COLO668 (cell line): ENCODE results near the gene KPNA2.
"Not testable (repeated sequence)": the region's sequence is repeated elsewhere in the genome, so short reads cannot be mapped to it uniquely, and the experiment has no call there.

Experiments used
- DNase-seq: peaks from one replicate; lab custom pipeline; 2025; ENCODE audit not compliant: unreplicated experiment; lab: John Stamatoyannopoulos, UW

Gene KPNA2

DNA sequence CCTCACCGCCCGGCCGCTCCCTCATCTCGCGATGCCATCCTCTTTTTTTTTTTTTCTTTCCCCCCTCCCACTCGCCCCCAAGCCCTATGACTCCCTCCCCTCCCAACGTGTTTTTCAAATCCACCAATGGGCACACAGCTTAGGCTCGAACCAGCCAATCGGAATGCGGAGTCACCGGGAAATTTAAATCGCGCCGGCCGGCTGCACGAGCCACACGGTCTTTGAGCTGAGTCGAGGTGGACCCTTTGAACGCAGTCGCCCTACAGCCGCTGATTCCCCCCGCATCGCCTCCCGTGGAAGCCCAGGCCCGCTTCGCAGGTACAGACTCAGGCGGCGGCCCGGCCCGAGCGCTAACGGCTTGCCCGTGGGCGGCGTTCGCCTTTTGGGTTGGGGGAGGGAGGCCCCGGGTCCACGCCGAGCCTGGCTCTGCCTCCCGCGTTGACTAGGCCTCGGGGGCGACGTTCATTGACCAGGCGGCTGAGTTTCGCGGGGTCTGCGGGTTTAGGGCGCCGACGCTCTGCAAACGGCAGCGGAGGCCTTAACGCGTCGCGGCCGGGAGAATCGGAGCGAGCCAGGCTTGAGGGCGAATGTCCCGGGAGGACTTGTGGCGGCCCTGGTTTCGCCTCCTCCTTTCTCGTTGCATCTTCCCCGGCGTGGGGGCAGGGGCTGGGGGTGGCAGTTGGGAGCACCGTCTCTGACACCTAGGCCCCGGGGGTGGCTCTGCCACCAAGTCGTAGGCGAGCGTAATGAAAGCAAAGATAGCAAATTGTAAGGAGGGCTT, at the start of gene KPNA2:
KPNA2 (plus strand) TSS at position 213 of the 781 bp plus-strand sequence. CDS start 1,398 bp downstream, outside the sequence.
- DNase-seq: peak; percentile 95

DNA sequence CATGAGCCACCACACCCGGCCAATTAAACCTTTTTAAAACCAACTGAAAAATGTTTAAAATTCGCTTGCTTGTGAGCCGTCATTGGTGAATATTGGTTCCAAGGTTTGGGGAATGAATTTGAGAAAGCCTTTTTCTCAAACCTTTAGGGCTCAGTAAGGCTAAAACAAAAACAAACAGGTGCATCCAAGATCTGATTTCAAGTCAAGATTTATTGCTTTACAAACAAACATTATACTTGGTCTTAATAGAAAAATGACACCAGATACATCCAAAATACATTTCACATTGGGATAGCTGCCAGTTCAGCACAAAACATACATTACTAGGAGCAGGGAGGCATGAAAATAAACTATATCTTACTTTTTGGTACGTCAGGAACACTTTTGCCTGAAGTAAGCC, 44.6 kb upstream of the KPNA2 start:
- no peak for DNase-seq

DNA sequence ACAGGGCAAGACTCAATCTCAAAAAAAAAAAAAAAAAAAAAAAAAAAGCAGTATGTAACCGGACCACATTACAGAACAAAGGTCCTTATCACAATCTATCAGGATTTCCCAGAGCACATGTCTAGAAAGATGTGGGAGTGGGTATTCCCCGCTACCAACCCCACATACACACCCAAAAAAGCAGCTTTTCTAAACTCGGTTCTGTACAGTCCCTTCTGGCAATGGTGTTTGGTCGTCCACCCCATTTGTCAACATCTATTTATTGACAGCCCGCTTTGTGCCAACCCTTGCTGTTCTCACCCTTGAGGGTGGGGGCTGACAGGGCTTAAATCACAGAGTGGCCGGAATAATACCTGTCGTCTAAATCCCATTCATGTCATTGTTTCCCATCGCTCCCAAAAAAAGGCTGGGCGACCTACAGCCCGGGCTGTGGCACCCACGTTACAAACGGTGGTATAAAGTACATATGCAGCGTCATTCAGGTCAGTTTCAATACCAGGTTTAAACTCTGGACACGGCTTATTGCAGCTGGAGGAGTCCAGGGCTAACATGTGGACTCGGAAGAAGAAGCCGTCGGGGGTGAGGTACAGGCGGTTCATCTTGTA, 42.9 kb upstream of the KPNA2 start:
- DNase-seq: peak; percentile 26

DNA sequence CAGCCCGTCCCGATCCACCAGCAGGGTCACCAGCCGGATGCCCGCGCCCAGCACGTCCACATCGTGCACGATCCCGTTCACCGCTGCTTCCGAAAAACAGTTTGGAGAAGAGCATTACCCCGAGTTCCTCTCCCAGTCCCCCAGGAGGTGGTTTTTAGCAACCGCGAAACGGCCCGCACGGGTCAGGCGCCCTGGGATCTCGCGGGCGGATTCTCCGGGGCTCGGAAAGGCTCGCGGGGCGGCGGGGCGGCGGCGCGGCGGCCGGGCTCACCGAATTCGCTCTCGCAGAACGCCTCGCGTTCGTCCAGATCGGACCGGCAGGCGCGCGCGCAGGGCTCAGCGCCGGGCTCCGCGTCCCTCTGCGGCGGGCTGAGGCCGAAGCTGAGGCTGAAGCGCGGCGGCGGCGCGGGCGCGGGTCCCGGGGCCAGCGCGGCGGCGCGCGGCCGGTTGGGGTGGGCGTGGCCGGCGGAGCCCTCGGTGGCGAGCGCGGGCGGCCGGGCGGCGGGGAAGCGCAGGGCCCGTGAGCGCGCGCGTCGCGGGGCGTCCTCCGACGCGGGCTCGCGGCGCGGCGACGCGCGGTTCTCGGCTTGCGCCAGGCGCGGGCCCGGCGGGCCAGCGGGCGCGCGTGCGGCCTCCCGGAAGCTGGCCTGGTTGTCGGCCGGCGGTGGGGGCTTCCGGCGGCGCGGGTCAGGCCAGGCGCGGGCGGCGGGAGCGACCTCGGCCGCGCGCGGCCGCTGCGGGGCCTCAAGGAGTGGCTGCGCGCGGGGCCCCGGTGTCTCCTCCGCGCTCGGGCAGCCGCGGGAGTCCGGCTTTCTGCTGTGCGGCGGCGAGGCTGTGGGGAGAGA, 42.2 kb upstream of the KPNA2 start:
- DNase-seq: peak; percentile 93

DNA sequence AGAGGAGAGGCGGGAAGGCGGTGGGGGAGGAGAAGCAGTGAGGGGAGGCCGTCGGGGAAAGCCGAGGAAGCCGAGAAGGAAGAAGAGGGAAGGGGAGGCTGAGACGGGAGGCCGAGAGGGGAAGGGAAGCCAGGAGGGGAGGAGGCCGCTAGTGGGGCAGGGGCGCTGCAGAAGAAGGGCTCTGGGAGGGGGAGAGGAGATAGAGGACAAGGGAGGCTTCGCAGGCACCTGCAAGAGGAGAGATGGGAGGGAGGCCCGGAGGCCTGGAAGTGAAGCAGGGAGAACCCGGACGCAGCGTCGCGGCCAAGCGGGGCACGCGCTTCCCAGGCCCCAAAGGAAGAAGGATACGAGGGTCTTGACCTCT, 41.6 kb upstream of the KPNA2 start:
- DNase-seq: peak; percentile 43

DNA sequence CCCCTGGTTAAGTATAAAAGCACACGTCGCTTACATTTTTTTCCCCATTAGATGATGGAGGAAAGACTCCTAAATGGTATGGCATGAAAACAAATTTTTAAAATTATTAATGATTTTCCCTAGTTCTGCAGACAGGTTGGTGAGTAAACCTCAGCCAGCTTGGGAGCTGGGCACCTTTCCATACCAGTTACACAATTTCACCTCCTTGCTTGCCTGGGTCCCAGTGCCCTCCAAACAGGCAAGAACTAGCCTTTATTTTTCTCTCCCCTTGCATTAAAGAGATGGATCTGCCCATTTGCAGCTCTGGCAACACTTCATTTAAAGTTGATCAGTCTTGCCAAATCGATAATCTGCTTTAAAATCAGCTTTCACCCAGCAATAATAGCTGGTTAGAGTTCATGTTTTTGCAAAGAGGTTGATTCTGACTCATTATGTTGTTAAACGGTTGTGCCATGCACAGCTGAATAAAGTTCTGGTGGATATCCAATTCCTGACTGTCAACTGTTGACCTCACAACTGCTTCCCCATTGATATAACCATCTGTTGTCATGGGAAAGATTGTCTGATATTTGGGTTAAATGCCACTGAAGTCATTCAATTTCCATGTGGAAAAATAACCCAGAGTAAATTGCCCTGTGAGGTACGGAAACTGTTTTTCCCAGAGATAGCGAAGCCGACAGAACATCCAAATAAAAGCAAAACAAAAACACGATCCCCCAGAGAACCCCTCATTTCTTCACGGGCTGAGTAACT, 40.5 kb upstream of the KPNA2 start:
- no peak for DNase-seq

DNA sequence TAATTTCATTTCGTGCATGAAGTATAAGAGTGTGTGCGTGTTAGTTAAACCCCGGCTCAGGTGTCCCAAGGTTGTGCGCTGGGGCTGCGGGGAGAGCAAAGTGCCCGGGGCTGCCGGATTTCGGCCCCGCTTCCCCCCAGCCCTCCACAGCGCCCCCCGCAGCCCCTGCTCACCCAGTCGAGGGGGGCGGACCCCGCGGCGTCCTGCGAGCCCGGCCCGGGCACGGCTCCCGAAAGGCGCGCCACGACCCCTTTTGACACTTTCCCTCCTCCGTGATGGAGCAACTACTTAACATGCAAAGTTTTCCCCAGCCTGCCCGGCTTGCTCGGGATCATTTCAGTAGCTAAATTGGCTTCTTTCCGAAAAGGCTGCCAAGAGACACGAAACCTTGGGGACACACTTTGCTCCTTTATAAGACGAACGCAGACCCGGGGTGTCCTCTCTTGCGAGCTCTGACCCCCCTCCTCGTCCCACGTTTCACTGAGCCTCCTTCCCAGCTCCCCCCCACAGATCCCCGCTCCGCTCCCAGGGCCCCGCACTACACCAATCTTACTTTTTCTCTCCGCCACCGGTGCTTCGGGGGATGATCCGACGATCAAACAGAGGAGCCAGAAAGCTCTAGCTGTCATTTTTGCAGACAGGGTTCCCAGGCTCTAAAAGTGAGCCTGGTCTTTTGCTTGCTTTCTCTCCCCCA, 39.8 kb upstream of the KPNA2 start:
- DNase-seq: peak; percentile 4

DNA sequence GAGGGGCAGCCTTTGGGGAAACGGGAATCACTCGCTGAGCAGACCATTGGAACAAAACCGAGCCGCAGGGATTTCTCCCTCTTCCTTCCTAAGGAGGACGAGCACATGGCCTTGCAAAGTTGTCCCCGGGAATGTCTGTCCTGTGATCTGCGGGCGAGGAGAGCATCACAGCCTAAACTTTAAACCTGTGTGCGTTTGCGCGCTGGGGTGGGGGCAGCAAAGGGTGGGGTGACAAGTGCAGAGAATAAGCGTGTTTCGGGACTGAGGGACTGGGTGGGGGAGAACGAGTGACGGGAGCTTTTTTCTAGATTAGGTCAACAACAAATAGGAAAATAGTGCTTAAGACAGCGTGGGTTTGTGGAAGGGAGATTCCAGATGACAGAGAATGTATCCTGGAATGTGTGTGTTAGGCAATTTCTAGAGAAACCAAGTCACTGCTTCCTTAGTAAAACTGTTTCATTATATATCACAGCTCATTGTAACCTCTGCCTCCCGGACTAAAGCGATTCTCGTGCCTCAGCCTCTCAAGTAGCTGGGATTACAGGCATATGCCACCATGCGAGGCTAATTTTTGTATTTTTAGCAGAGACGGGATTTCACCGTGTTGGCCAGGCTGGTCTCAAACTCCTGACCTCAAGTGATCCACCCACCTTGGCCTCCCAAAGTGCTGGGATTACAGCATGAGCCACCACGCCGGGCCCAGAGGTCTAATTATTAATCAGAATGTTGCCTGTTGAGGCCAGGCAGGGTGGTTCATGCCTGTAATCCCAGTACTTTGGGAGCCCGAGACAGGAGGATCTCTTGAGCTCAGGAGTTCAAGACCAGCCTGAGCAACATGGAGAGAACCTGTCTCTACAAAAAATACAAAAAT, 39.0 kb upstream of the KPNA2 start, which contains the start of gene C17orf58:
C17orf58 (minus strand) TSS at position 169 of the 871 bp plus-strand sequence. CDS start 271 bp downstream, outside the sequence.
- DNase-seq: not testable (repeated sequence)

DNA sequence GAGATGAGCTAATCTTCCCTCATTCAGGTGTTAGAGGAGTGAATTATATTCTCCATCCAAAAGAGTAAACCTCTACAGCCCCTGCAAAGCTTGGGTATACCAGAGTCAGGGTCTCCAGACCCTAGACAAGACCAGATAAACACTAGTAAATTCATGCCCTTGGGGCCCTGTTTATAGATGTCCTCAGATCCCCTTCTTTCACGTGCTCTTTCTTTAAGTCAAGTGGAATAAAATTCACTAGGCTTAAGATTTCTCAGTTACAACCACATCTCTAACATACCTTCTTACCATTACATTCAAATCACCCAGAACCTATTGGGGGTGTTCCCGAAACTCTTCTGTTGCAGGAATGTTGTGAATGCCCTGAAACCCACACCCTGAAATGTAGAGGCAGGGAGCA, 37.1 kb upstream of the KPNA2 start:
- DNase-seq: no peak

DNA sequence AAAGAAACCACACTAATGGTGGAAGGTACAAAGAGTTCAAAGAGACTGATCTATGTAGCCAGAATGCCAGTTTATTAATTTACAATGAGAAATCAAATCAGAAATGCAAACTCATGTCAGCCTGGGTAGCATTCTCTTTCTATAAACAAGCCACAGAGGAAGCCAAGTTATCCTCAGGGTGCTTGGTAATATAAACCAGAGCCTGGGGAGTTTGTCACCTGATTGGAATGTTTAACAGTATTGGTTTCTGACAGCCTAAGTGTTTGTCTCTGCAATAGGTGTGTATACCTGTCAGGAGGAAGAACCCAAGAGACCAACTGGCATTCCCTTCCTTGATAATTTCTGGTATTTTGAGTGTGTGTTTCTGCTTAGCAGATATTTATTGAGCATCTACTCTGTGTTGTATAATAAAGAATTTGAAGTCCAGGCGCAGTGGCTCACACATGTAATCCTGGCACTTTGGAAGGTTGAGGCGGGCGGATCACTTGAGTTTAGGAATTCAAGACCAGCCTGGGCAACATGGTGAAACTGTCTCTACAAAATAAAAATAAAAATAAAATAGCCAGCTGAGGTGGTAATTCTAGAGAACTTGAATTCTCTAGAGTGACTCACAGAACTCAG, 36.1 kb upstream of the KPNA2 start:
- DNase-seq: no peak

DNA sequence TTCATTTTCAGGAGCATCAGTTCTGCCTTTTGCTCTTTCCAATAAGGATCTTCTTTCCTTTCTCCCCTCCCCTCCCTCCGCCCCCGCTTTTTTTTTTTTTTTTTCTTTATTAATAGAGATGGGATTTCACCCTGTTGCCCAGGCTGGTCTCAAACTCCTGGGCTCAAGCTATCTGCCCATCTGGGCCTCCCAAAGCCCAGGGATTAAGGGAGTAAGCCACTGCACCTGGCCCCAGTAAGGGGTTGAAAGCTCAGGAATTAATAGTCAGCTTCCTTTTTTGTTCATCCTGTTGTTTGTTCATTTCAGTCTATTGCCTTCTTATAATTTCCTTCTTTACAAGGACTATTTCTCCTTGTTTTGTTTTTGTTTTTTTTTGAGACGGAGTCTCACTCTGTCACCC, 31.3 kb upstream of the KPNA2 start:
- DNase-seq: no peak

DNA sequence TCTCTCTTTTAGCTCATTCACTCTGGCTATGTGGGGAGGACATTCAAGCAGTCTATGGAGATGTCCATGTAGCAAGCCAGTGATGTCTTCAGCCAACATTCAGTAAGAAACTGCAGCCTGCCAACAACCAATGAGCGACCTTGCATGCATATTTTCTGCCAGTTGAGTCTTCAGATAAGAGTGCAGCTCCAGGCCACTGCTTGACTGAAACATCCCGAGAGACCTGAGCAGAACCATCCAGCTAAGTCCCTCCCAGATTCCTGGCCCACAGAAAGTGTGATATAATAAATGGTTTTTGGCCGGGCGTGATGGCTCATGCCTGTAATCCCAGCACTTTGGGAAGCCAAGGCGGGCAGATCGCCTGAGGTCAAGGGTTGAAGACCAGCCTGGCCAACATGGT, 28.7 kb upstream of the KPNA2 start:
- no peak for DNase-seq

DNA sequence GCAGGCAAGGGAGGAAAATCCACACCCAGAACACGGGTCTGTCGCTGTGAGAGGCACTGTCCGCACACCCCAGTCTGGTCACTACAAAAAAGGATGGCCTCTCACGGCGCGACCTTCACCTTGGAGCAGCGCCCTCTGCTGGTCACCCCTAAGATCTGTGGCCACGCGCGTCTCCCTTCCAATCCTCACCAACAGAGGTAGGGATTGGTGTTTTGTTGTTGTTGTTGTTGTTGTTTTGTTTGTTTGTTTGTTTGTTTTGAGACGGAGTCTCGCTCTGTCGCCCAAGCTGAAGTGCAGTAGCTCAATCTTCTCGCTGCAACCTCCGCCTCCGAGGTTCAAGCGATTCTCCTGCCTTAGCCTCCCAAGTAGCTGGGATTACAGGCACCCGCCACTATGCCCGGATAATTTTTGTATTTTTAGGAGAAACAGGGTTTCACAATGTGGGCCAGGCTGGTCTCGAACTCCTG, 24.3 kb upstream of the KPNA2 start:
- peak; percentile 50 for DNase-seq

DNA sequence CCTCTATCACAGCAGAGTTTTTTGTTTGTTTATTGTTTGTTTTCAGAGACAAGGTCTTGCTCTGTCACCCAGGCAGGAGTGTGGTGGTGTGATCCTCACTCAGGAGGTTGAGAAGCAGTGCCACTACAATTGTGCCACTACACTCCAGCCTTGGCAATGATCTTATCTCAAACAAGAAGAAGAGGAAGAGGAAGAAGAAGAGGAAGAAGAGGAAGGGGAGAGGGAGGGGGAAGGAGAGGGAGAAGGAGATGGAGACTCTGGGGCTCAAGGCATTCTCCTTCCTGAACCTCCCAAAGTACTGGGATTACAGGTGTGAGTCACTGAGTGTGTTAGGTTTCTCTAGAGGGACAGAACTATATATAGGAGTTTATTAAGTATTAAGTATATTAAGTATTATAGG, 22.1 kb upstream of the KPNA2 start:
- DNase-seq: no peak

DNA sequence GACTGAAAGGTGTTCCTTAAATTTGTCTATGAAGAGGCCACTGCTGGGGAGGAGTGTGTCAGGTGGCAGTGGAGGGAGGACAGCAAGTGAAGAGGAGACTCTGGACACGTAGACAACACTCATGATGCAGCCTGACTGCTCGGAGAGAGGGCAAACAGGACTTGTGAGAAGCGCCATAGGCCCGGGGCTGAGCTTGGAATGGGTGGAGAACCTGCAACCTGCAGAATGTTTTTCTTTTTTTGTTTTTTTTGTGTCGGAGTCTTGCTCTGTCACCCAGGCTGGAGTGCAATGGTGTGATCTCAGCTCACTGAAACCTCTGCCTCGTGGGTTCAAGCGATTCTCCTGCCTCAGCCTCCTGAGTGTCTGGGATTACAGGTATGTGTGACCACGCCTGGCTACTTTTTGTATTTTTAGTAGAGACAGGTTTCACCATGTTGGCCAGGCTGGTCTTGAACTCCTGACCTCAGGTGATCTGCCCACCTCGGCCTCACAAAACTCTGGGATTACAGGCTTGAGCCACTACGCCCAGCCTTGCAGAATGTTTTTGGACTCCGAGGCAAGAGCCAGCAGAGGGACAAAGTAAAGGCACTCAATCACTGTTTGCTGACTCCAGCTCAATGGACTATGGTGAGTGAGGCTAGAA, 20.3 kb upstream of the KPNA2 start:
- no peak for DNase-seq

DNA sequence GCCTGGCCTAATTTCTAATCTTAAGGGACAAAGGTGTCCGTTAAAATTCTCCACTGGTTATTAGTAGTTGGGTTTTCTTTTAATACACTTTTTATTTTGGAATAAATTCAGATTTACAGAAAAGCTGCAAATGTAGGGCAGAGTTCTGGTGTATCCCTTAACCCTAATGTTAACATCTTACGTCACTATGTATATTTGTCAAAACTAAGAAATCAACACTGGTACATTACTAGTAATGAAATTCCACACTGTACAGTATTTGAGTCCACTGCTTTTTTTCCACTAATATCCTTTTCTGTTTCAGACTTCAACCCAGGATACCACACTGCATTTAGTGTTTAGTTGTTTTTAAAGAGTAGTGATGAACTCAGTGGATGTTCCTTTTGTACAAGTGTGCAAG, 18.7 kb upstream of the KPNA2 start:
- no peak for DNase-seq

DNA sequence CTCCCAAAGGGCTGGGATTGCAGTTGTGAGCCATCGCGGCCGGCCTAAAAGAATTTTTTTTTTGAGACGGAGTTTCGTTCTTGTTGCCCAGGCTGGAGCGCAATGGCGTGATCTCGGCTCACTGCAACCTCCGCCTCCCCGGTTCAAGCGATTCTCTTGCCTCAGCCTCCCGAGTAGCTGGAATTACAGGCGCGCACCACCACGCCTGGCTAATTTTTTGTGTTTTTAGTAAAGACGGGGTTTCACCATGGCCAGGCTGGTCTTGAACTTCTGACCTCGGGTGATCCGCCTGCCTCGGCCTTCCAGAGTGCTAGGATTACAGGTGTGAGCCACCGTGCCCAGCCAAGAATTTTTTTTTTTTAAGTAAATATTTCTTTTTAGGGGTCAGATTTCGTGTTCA, 17.0 kb upstream of the KPNA2 start:
- DNase-seq: not testable (repeated sequence)

DNA sequence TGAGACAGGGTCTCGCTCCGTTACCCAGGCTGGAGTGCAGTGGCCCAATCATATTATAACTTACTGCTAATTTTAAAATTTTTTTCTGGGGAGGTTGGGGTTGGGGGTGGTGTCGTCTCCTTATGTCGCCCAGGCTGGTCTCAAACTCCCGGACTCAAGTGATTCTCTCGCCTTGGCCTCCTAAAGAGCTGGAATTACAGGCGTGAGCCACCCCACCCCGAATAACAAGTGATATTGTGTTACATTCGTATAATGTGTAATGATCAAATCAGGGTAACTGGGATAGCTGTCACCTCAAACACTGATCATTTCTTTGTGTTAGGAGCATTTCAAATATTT, 16.2 kb upstream of the KPNA2 start:
- no peak for DNase-seq
